ENCODE data around the gene MPPED2. TPM values are rescaled to one million over a fixed set of nuclear protein-coding genes. Genes with fewer than 3 reads are reported as not detected.

Gene MPPED2
- total RNA-seq, 1 experiment from 2014 or later: 4.7 TPM

DNA sequence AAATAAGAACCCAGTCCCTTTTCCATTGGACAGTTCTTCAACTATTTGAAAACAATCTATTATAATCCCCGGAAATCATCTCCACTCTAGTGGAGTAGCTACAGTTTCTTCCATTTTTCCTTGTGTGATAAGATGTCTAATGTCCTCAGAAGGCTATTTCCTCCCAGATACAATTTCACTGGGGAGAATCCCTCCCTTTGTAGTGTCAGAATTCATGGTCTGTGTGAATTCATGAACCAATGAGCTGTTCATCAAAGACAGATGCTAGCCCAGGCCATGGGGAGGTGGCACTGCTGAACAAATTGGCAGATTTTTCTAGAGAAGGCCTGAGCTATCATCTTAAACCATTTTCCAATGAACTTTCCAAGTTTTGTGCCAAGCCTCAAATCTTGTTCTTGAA is 45.4 kb downstream of the MPPED2 start:
- no peak overlapping the region for H3K27ac ChIP-seq (ENCODE audit: insufficient read length, low read depth, low read length)
- H3K79me2 ChIP-seq (ENCODE audit: insufficient read depth, low read length): no peaks in the 10 kb centered on the region
- H3K56ac ChIP-seq (ENCODE audit: insufficient read length, low read depth, low read length): no peak overlapping the region
- H3K14ac ChIP-seq (ENCODE audit: insufficient read depth, low read length): no peak overlapping the region
- WGBS (ENCODE audit: extremely low coverage, insufficient read length, low lambda C conversion rate): no CpG with 5 or more reads among the region's 1 CpG
- Mint-ChIP-seq H3K4me3 (no peak overlapping the region), H3K4me1 (peaks cover 34 to 36% of the 10 kb centered on the region in 2 experiments), H3K27ac (no peak overlapping the region), H3K27me3 (ENCODE audit: low read depth) (peaks cover 31% of the 10 kb centered on the region), H3K9me3 (no peaks in the 10 kb centered on the region), H3K36me3 (ENCODE audit: insufficient read depth in 1 of 3, low read depth in 3 of 3) (peaks cover 0 to 3% (median 0%) of the 10 kb centered on the region in 3 experiments; a peak in 1 of 7 replicates)
- H3K18ac ChIP-seq (ENCODE audit: insufficient read length, low read depth, low read length): no peak overlapping the region
- H4K8ac ChIP-seq (replicated peaks; ENCODE audit: insufficient read length, low read depth, low read length): no peak overlapping the region
- H2AK5ac ChIP-seq (ENCODE audit: insufficient read length, low read length): no peak overlapping the region
- no peak overlapping the region for H3K4ac ChIP-seq (ENCODE audit: low read depth, low read length)
- no peak overlapping the region for H3K9ac ChIP-seq (ENCODE audit: extremely low read depth, insufficient read length, low read length)
- no peaks in the 10 kb centered on the region for H3K79me1 ChIP-seq (ENCODE audit: insufficient read depth, low read depth, low read length, poor library complexity, severe bottlenecking)
- H3K4me2 ChIP-seq (ENCODE audit: insufficient read depth, insufficient read length, low read length): no peak overlapping the region
- H2BK120ac ChIP-seq (ENCODE audit: low read depth, low read length, poor library complexity, severe bottlenecking): no peak overlapping the region
- H2BK15ac ChIP-seq (ENCODE audit: low read depth, low read length): no peak overlapping the region
- H3K23ac ChIP-seq (ENCODE audit: insufficient read length, low read depth, low read length): no peak overlapping the region
- no peak overlapping the region for H2BK12ac ChIP-seq (ENCODE audit: insufficient read length, low read depth, low read length)
- H4K5ac ChIP-seq (ENCODE audit: insufficient read length, low read depth, low read length): no peak overlapping the region
- H4K91ac ChIP-seq (ENCODE audit: insufficient read length, low read depth, low read length): no peak overlapping the region
- peaks cover 23% of the 10 kb centered on the region; the same call in 1 of the 2 replicates for H3K4me1 ChIP-seq (ENCODE audit: insufficient read depth, low read length)
- no peak overlapping the region for H2AFZ ChIP-seq (ENCODE audit: low read length)
- TF ChIP-seq, protein P1, sequence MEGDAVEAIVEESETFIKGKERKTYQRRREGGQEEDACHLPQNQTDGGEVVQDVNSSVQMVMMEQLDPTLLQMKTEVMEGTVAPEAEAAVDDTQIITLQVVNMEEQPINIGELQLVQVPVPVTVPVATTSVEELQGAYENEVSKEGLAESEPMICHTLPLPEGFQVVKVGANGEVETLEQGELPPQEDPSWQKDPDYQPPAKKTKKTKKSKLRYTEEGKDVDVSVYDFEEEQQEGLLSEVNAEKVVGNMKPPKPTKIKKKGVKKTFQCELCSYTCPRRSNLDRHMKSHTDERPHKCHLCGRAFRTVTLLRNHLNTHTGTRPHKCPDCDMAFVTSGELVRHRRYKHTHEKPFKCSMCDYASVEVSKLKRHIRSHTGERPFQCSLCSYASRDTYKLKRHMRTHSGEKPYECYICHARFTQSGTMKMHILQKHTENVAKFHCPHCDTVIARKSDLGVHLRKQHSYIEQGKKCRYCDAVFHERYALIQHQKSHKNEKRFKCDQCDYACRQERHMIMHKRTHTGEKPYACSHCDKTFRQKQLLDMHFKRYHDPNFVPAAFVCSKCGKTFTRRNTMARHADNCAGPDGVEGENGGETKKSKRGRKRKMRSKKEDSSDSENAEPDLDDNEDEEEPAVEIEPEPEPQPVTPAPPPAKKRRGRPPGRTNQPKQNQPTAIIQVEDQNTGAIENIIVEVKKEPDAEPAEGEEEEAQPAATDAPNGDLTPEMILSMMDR (conservative IDR thresholded peaks at IDR 0.05): no peak
- H4K20me1 ChIP-seq (ENCODE audit: control insufficient read depth, insufficient read depth, insufficient read length): no peaks in the 10 kb centered on the region
- H3K27me3 ChIP-seq (ENCODE audit: insufficient read depth, low read length): no peaks in the 10 kb centered on the region; the same call in 1 of the 2 replicates
- DNase-seq: no peak
- H3K23me2 ChIP-seq (ENCODE audit: insufficient read length, low read depth, low read length, poor library complexity, severe bottlenecking): no peaks in the 10 kb centered on the region
- H2BK20ac ChIP-seq (ENCODE audit: low read depth, low read length, poor library complexity, severe bottlenecking): no peak overlapping the region
- H3T11ph ChIP-seq (ENCODE audit: low read length): no peak overlapping the region
- no peaks in the 10 kb centered on the region for H3K9me3 ChIP-seq (ENCODE audit: control insufficient read depth, low read depth, low read length)
- H2BK5ac ChIP-seq (ENCODE audit: insufficient read length, low read length): no peak overlapping the region

Data from H9 (cell line).